Measurements from ENCODE around the gene DBP.
"Not testable (repeated sequence)": the region's sequence is repeated elsewhere in the genome, so short reads cannot be mapped to it uniquely, and the experiment has no call there.

DBP gene, protein sequence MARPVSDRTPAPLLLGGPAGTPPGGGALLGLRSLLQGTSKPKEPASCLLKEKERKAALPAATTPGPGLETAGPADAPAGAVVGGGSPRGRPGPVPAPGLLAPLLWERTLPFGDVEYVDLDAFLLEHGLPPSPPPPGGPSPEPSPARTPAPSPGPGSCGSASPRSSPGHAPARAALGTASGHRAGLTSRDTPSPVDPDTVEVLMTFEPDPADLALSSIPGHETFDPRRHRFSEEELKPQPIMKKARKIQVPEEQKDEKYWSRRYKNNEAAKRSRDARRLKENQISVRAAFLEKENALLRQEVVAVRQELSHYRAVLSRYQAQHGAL

DNA sequence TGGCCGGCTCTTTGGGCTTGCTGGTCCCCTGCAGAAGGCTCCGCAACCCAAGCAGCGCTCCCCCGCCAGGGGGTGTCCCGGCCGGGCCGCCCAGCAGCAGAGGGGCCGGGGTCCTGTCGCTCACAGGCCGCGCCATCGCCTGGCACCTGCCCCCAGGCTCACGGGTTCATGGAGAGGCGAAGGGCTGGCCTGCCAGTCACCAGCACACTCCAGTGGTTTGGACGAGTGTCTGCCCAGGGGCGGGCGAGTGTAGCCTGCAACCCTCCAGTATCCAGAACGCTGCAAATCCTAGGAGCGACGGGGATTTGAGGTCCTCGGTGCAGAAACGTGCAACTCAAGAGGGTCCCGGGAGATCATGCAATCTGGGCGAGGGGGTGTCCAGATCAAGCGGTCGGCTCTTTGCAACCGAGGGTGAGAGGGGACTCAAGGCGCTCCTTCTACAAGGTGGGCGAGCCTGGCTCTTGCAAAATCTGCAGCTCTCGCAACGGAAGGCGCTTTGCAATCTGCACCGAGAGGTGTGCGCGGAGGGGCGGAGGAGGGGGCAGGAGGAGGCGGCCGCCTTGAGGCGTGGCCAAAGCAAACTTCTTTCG is at the start of gene DBP:
DBP (minus strand) TSS at position 521 of the 590 bp plus-strand sequence; CDS start at position 136, 385 bp downstream.
- peak within 1 kb of the TSS; percentile 56 to 69 for H3K4me3 ChIP-seq (replicated peaks in 1 of 2; ENCODE audit: low read depth in 2 of 2, low read length in 2 of 2)
- TF ChIP-seq CTCF (IDR thresholded peaks at IDR 0.05; ENCODE audit: low read depth, low read length): peak; percentile 6
- DNase-seq (ENCODE audit: low read depth in 2 of 2): no peak

GRCh38 chr19:48686637-48687036 is 49.5 kb upstream of the DBP start:
- H3K4me3 ChIP-seq (replicated peaks in 1 of 2; ENCODE audit: low read depth in 2 of 2, low read length in 2 of 2); DNase-seq (ENCODE audit: low read depth in 2 of 2): not testable (repeated sequence)

DNA sequence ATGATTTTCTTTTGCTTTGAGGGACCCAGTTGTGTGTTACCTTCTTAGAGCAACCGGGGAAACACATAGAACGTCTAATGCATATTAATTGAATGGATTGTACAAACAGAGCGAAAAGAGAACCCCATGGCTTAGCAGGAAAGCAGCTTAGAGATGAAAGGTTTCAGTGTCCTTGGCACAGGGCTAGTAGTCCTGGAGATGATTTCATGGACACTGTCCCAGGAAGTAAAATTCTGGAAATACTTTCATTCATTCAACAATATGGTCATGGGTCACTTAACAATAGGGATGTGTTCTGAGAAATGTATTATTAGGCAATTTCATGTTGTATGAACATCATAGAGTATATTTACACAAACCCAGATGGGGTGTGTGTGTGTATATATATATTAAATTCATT is 48.9 kb upstream of the DBP start:
- no peak overlapping the region for H3K4me3 ChIP-seq (replicated peaks in 1 of 2; ENCODE audit: low read depth in 2 of 2, low read length in 2 of 2)
- TF ChIP-seq CTCF (IDR thresholded peaks at IDR 0.05; ENCODE audit: low read depth, low read length): no peak
- DNase-seq (ENCODE audit: low read depth in 2 of 2): no peak

DNA sequence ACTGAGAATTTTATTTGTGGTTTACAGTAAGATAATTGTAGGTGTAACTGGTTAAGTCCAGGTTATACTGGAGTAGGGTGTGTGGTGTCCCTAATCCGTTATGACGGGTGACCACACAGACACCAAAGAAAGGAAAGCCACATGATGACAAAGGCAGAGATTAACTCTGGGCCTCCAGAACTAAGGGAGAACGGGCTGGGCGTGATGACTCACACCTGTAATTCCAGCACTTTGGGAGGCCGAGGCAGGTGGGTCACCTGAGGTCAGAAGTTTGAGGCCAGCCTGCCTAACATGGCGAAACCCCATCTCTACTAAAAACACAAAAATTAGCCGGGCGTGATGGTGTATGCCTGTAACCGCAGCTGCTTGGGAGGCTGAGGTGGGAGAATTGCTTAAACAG is 48.4 kb upstream of the DBP start:
- TF ChIP-seq CTCF (IDR thresholded peaks at IDR 0.05; ENCODE audit: low read depth, low read length): no peak
- no peak for DNase-seq (ENCODE audit: low read depth in 2 of 2)
- no peak overlapping the region for H3K4me3 ChIP-seq (replicated peaks in 1 of 2; ENCODE audit: low read depth in 2 of 2, low read length in 2 of 2)

- TF ChIP-seq CTCF (IDR thresholded peaks at IDR 0.05; ENCODE audit: low read depth, low read length): no peak
- peak overlapping the region in 1 of 2 donors; percentile 14 for H3K4me3 ChIP-seq (replicated peaks in 1 of 2; ENCODE audit: low read depth in 2 of 2, low read length in 2 of 2)
- peak; percentile 62 to 68 for DNase-seq (ENCODE audit: low read depth in 2 of 2)
These were observed 46.2 kb upstream of the DBP start for GRCh38 chr19:48683349-48683748.

- no peak for TF ChIP-seq CTCF (IDR thresholded peaks at IDR 0.05; ENCODE audit: low read depth, low read length)
- peak; percentile 49 to 85 for DNase-seq (ENCODE audit: low read depth in 2 of 2)
- H3K4me3 ChIP-seq (replicated peaks in 1 of 2; ENCODE audit: low read depth in 2 of 2, low read length in 2 of 2): no peak overlapping the region
These were observed 43.9 kb upstream of the DBP start for GRCh38 chr19:48681127-48681470.

GRCh38 chr19:48680436-48681126 is 43.4 kb upstream of the DBP start:
- H3K4me3 ChIP-seq (replicated peaks in 1 of 2; ENCODE audit: low read depth in 2 of 2, low read length in 2 of 2): no peak overlapping the region
- no peak for TF ChIP-seq CTCF (IDR thresholded peaks at IDR 0.05; ENCODE audit: low read depth, low read length)
- DNase-seq (ENCODE audit: low read depth in 2 of 2): no peak

GRCh38 chr19:48680006-48680405 is 42.8 kb upstream of the DBP start:
- DNase-seq (ENCODE audit: low read depth in 2 of 2); H3K4me3 ChIP-seq (replicated peaks in 1 of 2; ENCODE audit: low read depth in 2 of 2, low read length in 2 of 2): not testable (repeated sequence)

Data from cardiac fibroblast (primary cell).